HG03432 (cell line): ENCODE measurements around the gene PEX5.
"Not testable (repeated sequence)": the region's sequence is repeated elsewhere in the genome, so short reads cannot be mapped to it uniquely, and the experiment has no call there.

ENCODE experiments used
- ATAC-seq: cut with Tn5 transposase; IDR thresholded peaks from one replicate; pipeline ENCODE4 v1.9.1; 2021; ENCODE audit warnings: mild to moderate bottlenecking, moderate library complexity; ENCODE audit not compliant: unreplicated experiment

The PEX5 gene

DNA sequence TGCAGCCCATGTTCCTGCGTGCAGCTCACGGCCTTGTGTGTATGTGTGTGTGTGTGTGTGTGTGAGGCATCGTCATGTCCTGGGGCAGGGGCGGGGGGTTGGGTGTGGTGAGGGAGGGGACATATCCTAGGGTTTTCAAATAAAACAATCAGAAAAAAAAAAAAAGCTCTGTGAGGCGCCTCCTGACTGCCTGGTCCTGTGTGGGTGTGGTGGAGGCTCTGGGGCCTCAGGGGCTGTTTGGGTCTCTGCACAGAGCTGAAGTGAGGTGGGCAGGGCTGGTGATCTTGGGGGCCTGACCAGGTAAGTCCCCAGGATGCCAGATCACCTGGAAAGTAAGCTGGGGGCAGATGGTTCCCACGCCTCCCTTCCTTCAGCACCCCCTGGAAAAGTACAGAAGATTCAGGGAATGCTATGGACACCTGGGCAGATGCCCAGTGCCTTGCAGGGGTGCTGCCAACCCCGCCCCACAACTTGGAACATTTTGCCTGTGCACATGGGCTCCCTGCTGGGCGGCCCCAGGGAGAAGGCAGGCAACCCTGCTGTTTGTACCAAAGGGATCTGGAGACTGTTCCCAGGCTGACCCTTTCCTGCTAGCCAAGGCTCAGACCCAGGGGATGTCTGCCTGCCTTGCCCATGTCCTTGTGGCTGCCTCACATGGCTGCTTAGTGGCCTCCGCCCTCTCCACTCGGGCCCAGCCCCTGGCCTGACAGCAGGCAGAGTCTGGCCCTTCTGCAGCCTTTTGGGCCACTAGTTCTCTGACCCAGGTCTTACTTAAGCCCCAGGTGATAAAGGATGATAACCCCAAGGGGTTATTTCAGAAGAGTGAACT lies 30.5 kb upstream of the PEX5 start:
- no peak for ATAC-seq

DNA sequence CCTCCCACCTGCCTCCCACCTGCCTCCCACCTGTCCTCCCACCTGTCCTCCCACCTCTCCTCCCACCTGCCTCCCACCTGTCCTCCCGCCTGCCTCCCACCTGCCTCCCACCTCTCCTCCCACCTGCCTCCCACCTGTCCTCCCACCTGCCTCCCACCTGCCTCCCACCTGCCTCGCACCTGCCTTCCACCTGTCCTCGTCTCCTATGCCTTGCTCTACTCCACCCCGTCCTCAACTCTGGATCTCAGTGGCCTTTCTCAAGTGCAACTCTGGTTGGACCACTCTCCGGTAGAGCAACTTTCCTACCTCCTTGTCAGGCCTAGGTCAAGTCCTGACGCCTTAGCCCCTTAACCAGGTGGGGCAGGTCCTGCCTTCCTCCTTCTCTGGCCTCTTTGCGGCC lies 29.3 kb upstream of the PEX5 start:
- no peak for ATAC-seq

DNA sequence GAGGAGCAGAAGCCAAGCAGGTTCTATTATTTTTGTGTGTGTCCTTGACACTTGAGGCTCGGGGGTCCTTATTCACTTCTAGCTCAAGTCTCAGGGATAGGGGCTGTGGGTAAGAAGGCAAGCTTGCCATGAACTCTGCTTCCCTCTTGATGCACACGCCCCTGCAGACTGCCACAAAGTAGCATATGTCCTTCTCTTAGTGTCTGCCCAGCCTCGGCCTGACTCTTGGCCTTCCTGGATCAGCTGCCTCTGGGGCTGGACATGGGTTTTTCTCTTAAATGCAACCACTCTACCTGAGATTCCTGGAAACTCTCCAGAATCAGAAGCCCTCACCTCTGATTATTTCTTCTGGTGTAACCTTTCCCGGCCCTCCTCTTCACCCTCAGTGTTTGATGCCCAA lies 28.2 kb upstream of the PEX5 start:
- no peak for ATAC-seq

DNA sequence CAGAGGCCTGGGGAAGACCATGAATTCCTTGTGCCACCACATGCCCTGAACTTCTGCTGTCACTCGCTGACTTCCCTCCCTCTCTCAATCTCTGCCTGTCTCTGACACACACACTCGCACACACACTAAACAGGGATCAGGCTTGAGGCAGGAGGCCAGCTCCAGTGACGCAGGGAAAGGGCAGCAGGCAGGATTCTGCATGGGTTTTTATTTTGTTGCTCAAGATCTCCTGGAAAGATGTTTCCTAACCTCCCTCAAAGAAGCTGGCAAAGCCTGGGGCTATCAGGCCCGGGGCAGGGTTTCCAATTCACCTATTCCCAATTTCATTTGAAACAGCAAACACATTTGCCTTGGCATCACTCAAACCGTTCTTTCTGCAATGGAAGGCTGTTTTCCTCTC lies 27.7 kb upstream of the PEX5 start:
- ATAC-seq = no peak

DNA sequence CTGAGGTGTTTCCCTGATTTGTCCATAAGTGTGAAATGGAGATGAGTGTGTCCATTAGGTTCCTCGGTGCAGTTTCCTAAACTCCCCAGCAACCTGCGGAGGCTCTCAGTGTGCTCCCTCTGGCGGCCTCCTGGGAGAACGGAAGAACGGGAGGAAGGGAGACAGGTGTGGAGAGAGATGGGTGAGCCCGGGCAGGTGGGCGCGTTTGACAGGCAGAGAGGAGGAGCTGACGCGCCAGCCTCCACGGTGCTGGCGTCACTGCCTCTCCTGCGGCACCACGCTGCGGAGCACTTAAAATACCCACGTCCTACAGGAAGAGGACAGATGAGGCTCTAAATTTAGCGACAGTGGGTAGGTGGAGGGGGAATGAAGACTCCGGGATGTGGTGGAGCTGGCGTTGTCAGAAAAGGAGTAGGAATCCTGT lies 26.8 kb upstream of the PEX5 start:
- ATAC-seq = no peak

DNA sequence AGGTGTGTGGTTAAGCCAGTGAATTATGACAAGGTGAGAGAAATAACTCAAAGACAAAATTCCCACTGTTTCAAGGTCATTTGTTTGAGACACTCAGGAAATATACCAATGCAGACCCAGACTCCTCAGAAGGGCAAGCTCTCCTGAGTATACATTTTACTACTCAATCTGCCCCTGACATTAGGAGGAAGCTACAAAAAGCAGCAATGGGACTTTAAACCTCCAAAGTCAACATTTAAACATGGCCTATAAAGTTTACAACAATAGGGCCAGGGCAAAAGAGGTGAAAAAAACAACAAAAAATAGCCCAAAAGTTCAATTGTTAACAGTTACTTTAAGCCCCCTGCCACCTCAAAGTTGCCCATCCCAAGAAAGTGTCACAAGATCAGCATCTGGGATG lies 19.5 kb upstream of the PEX5 start:
- no peak for ATAC-seq

DNA sequence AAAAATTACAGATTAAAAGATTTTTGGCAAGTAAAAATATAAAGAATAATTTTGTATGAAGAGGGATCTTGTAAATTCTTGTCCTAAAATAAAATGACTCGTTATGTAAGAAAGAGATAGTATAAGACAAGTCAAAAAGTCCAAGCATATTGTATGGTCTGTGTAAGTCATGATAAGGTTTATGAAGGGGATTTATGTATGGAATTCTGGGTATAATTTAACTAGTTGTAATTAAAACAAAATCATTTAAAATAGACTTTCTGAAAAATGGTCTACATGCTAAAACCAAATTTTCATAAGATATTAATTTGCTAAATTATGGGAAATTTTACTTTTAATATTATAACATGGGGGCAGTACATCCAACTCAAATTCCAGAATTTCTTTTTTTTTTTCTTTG lies 17.6 kb upstream of the PEX5 start:
- ATAC-seq = no peak

DNA sequence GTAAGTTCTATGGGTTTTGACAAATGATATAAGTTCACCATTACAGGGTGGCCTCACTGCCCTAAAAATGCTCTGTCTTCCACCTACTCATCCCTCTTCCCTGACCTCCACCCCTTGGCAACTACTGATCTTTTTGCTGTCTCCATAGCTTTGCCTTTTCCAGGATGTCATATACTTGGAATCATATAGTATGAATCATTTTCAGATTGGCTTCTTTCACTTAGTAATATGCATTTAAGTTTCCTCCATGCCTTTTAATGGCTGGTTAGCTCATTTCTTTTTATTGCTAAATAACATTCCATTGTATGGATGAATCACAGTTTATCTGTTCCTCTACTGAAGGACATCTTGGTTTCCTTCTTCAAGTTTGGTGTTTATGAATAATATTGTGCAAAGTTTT lies 14.0 kb upstream of the PEX5 start:
- ATAC-seq = no peak

DNA sequence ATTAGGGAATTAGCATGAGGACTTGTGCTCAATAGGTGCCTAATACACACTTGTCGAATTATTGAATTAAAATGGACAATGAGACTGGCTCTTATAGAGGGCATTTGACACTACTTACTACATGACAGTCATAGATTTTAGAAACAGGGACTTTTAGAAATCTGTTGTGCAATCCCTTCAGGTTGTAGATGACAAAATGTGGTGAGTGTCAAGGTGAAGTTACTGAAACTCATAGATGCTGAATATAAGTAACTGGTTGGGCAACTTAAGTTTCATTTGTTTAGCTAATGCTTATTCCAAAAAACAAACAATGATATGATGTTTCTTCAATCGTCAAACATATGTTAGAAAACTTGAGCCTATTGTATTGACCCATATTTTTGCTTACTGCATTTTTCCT lies 12.9 kb upstream of the PEX5 start:
- no peak for ATAC-seq

DNA sequence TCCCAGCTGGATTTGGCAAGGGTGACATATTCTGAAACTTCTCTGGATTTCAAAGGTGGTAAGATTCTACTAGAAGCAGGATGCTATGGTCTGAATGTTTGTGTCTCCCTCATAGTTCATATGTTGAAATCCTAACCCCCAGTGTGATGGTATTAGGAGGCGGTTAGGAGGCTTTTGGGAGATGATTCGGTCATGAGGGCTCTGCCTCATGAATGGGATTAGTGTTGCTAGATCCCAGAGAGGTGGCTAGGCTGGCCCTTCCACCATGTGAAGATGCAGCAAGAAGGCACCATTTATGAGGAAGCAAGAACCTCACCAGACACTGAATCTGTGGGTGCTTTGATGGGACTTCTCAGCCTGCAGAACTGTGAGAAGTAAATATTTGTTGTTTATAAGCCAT lies 11.0 kb upstream of the PEX5 start:
- no peak for ATAC-seq

DNA sequence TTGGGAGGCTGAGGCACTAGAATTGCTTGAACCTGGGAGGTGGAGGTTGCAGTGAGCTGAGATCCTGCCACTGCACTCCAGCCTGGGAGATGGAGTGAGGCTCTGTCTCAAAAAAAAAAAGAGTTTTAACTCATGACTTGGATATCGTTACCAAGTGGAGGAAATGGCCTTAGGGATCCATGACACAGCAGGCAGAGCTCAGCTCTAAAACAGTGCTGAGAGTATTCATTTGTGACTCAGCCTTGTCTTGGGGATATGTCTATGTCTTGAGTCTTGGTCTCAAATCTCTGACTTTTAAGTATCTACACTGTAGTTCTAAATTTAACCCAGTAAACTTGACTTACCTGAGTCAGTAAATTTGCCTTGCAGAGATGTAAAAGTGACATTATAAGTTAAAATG lies 8.8 kb upstream of the PEX5 start:
- no peak for ATAC-seq

DNA sequence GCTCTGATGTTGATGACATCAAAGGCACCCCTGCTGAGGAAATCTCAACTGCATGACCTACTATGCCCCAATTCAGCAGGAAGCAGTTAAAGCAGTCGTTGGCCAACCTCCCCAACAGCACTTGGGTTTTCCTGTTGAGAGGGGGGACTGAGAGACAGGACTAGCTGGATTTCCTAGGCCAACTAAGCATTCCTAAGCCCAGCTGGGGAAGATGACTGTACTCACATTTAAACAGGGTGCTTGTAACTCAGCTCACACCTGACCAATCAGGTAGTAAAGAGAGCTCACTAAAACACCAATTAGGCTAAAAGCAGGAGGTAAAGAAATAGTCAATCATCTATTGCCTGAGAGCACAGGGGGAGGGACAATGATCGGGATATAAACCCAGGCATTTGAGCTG lies 3.4 kb upstream of the PEX5 start:
- ATAC-seq = not testable (repeated sequence)

DNA sequence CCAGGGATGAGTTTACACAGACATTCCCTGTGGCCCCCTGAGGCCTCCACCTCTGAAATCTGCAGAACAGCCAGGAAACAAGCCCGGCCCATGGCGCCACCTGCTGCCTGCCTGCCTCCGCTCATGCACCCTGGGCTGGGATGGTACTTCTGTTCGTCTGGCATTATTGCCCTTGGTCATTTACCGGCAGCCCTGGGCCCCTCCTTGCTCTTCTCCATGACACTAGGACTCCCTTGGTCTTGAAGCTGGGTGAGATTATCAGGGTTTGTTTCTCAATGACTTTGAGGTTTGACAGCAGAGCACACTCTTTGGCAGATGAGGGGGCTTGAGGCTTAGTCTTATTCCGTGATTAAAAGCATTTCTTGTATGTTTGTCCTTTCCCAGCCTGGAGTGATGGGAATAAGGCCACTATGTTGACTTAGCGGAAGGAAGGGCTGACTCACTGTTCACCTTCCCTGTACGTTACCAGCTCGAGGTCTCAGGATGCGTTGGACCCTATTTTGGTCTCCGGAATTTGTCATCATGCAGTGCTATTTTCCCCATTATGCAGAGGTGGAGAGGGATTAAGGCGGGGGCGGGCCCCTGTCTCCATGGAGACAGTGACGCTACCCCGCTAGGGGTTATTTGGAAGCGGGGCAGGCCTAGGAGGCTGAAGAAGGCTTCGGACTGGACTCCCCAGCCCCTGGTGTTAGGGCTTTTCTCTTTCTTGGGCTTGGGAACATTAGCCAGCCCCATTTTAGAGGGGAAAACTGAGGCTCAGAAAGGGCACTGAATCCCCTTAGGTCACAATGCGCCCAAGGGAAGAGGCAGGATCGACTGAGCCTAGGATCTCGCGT lies 706 bp upstream of the PEX5 start:
- ATAC-seq = peak; percentile 37

DNA sequence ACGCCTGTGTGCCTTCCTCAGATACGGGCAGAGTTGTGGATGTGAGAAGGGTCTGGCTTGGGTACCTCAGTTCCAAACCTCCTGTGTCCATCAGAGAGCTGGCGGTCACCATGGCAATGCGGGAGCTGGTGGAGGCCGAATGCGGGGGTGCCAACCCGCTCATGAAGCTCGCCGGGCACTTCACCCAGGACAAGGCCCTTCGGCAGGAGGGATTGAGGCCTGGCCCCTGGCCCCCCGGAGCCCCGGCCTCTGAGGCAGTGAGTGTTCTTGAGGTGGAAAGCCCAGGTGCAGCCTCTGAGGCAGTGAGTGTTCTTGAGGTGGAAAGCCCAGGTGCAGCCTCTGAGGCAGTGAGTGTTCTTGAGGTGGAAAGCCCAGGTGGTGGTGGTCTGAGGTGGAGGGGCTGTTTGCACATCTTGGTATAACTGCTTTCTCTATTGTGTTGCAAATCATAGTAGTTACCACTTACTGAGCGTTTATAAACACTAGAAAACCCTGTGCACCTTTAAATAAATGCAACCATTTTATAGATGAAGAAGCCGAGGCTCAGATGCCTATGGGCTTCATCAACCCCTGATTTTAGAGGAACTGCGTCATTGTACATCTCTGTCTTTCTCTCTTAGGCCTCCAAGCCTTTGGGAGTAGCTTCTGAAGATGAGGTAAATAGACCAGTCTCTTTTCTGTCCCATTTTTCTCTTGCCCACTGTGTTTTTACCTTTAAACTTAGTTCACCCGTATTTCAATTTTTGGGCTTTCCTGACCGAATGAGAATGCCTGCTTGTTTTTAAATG lies 976 bp downstream of the PEX5 start:
- peak; percentile 3 for ATAC-seq

DNA sequence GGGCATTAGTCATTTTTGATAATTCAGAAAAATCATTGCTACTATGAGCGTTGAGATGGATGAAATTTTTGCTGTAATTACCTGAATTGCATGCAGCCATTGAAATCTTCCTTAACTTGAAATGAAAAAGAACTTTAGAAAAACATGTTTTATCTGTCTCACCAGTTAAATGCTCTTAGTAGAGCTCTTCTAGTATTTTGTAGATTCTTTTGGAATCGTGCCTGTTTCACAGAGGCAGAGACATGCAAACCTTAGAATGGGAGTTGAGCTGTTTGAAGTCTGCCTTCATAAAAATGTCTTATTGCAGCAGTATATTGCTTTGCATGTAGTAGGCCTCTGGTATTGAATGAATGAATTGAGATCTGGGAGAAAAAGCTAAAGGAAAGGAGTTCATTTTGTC lies 4.2 kb downstream of the PEX5 start:
- ATAC-seq = no peak

DNA sequence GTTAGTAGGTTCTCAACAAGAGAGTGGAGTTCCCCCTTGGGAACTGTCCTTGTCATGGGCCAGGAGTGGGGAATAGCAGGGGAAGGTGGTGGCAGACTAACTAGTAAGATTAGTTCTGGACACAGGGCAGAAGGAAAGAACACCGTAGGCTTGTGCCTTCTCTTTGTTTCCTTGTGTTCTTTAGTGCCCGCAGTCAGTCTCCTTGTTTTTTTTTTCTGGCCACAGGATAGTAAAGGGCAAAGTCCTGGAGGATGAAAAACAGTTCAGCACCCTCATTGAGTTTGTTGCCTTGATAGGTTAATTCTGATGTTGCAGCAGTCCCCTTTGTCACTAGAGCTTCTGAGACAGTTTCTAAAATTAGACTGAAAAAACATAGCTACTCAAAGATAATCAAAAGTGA lies 8.4 kb downstream of the PEX5 start:
- no peak for ATAC-seq

DNA sequence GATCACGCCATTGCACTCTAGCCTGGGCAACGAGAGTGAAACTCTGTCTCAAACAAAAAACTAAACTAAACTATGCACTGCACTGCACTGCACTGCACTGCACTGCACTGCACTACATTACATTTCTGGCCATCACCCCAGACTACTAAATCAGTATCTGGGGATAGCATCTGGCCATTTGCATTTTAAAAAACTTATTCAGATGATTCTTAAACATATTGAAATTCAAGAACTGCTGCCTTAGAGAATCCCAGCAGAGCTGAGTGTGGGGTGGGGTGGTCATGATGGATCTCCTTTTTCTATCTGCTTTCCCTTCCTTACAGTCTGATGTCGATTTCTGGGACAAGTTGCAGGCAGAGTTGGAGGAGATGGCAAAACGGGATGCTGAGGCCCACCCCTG lies 13.6 kb downstream of the PEX5 start:
- no peak for ATAC-seq

DNA sequence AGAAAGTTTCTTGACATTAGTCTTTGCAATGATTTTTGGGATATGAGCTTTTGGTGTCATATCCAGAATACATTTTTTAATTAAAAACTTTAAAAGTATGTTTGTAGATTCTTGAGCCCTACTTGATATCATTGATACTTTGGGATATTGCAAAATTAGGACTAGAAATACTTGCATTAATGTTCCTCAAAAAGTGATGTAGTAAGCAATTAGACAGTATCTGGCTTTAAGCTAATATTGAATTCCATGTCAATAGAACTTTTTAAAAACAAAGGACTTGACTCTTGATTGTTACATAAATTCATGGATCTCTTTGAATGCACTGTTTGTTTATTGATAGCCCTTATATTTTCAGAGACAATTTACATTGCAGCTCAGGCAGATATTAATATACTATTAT lies 15.6 kb downstream of the PEX5 start:
- ATAC-seq = no peak

DNA sequence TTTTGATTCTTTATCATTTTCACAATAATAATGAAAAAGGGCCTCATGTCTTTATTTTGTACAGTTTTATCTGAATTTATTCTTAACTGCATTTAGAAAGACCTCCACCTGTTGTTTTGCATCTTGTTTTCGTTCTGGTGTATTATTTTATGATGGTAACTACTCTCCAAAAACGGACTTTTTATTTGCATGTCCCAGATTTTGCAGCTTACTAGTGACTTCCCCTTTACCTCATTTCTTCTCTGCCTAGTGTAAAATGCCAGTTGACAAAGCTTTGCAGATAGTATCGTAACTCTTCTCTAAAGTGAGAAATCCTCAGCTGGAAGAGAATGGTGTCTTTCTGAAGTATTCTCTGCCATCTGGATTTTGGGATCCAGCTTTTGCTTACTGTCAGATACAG lies 17.2 kb downstream of the PEX5 start:
- ATAC-seq = no peak

DNA sequence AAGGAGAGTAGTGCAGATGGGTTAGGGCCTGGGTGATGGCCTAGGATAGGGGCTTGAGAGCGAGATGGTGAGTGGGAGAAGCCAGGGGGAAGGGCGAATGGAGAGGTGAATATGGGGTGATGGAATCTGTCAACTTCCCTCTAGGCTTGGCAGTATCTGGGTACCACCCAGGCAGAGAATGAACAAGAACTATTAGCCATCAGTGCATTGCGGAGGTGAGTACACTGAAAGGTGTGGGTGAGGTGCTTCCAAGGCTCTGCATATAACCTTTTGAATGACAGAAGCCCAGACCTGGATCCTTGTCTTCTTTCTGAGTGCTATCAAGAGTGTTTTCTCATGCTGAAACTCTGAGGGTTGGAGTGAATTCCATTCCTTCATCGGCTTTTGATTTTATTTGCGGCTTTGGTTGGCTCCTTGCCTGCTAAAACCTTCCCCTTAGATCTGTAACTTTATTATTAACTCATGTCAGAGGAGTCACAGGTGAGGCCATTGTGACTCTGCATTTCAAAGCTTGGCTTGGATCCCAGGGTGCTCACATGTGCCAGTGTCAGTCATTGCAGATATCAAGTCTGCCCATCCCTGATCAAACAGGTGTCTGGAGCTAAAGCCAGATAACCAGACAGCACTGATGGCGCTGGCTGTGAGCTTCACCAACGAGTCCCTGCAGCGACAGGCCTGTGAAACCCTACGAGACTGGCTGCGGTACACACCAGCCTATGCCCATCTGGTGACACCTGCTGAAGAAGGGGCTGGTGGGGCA lies 18.6 kb downstream of the PEX5 start:
- no peak for ATAC-seq

DNA sequence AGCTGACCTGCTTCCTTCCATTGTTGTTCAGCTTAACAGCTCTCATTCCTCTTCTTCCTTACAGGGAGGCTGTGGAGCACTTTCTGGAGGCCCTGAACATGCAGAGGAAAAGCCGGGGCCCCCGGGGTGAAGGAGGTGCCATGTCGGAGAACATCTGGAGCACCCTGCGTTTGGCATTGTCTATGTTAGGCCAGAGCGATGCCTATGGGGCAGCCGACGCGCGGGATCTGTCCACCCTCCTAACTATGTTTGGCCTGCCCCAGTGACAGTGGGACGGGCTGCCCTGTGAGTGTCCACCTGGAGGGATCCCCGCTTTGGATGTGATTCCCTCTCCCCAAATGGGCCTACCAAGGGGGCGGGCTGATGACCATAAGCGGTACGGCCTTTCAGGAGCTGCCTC lies 20.5 kb downstream of the PEX5 start:
- ATAC-seq = no peak
